ENCODE measurements around the gene ABTB2.

ABTB2 gene

DNA sequence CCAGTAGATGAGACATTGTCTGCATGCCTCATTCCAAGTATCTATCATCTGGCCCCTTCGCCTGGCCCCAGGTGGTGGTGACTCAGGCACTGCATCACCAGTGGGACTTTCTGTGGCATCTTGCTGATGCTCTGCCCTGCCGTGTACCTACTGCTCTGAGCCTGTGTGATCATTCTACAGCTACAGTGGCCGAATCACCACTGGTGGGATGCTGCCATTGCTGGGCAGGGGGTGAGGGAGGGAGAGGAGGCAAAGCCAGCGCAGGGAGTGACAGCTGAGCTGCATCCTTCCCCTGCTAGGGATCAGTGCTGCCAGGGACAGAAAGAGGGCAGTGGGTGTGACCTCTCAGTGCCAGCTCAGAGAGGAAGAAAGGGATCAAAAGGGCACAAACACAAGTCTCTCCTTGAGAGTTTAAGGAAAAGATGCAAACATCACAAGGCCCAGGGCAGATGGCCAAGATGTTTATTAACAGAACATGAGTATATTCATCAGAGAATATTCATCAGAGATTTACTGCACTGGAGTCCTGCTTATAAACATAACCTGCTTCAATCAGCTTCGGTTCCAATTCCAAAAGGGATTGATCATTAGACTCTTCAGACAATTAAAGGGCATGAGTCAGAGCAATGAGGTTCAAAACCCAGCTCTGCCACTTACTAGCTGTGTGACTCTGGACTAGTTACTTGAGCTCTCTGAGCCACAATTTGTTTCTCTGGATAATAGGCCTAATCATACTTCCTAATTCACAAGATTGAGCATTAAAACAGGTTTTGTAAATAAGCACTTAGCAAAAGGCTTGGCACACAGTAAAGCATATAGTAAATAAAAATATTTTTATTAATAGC lies 142.6 kb downstream of the ABTB2 start:
- TF ChIP-seq, protein P1, sequence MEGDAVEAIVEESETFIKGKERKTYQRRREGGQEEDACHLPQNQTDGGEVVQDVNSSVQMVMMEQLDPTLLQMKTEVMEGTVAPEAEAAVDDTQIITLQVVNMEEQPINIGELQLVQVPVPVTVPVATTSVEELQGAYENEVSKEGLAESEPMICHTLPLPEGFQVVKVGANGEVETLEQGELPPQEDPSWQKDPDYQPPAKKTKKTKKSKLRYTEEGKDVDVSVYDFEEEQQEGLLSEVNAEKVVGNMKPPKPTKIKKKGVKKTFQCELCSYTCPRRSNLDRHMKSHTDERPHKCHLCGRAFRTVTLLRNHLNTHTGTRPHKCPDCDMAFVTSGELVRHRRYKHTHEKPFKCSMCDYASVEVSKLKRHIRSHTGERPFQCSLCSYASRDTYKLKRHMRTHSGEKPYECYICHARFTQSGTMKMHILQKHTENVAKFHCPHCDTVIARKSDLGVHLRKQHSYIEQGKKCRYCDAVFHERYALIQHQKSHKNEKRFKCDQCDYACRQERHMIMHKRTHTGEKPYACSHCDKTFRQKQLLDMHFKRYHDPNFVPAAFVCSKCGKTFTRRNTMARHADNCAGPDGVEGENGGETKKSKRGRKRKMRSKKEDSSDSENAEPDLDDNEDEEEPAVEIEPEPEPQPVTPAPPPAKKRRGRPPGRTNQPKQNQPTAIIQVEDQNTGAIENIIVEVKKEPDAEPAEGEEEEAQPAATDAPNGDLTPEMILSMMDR (IDR thresholded peaks at IDR 0.05; ENCODE audit: control extremely low read depth, extremely low read depth, low read depth, missing control alignments), result no peak
- CTCF ChIA-PET, result interaction anchor here (1.0 to 1.8 kb wide), 3 partner anchors 11 to 41 kb away, joined by 3 to 6 read pairs (median 4); no protein-coding TSS in a partner anchor
- POLR2A ChIA-PET, result no interaction called here
- no peak for DNase-seq (ENCODE audit: extremely low spot score)

DNA sequence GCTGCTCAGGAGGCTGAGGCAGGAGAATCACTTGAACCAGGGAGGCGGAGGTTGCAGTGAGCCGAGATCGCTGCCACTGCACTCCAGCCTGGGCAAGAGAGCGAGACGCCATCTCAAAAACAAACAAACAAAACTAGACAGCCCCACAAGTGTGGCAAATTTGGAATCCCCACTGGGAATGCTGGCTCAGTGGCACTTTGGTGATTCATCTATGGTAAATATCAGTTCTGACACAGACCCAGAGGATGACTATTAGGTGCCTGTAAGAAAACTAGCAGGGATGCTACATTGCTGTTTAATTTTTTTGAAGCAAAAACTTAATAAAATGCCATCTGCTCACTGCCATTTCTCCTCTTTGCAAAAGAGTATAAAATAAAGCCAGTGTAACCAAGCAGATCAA lies 144.4 kb downstream of the ABTB2 start:
- no peak for DNase-seq (ENCODE audit: extremely low spot score)
- TF ChIP-seq, protein P1 (IDR thresholded peaks at IDR 0.05; ENCODE audit: control extremely low read depth, extremely low read depth, low read depth, missing control alignments), result no peak
- POLR2A ChIA-PET, result no interaction called here
- CTCF ChIA-PET, result no interaction called here

DNA sequence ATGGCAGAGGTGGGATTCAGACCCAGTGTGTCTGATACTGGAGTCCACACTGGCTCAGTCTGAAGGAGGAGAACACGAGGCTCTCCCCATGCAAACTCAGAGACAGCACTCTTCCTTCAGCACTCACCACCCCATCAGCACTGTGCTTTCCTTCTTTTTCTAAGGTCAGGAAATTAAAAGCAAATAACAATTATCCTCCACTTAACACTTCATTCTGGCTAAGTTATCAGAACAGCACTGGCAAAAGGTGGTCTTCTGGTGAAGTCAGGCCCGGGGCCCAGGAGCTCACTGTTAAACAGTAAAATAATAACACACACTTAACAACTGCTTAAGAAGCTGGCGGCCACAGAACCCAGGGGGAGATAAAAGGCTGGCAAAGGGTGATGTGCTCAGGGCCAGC lies 145.2 kb downstream of the ABTB2 start:
- DNase-seq (ENCODE audit: extremely low spot score), result no peak
- POLR2A ChIA-PET, result no interaction called here
- TF ChIP-seq, protein P1 (IDR thresholded peaks at IDR 0.05; ENCODE audit: control extremely low read depth, extremely low read depth, low read depth, missing control alignments), result no peak
- CTCF ChIA-PET, result no interaction called here

DNA sequence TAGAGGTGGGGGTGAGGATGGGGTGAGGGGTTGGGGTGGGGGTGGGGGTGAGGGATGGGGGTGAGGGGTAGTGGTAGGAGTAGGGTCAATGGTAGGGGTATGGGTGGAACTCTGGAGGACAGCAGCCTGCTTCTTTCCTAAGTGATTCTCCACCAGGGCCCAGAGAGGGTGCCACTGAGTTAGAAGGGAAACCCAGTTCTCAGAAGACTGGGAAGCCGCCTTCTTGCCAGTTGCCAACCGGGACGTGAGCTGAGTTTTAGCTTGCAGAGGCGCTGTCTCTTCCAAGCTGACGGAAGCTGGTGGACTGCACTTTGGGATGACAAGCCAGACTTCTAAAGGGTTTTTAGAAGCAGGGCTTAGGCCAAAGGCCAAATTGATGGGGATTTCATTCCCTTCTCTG lies 148.0 kb downstream of the ABTB2 start:
- POLR2A ChIA-PET, result no interaction called here
- CTCF ChIA-PET, result interaction anchor here (1.0 kb wide), 1 partner anchor 44 kb away, joined by 3 read pairs; no protein-coding TSS in a partner anchor
- TF ChIP-seq, protein P1 (IDR thresholded peaks at IDR 0.05; ENCODE audit: control extremely low read depth, extremely low read depth, low read depth, missing control alignments), result no peak
- DNase-seq (ENCODE audit: extremely low spot score), result no peak

DNA sequence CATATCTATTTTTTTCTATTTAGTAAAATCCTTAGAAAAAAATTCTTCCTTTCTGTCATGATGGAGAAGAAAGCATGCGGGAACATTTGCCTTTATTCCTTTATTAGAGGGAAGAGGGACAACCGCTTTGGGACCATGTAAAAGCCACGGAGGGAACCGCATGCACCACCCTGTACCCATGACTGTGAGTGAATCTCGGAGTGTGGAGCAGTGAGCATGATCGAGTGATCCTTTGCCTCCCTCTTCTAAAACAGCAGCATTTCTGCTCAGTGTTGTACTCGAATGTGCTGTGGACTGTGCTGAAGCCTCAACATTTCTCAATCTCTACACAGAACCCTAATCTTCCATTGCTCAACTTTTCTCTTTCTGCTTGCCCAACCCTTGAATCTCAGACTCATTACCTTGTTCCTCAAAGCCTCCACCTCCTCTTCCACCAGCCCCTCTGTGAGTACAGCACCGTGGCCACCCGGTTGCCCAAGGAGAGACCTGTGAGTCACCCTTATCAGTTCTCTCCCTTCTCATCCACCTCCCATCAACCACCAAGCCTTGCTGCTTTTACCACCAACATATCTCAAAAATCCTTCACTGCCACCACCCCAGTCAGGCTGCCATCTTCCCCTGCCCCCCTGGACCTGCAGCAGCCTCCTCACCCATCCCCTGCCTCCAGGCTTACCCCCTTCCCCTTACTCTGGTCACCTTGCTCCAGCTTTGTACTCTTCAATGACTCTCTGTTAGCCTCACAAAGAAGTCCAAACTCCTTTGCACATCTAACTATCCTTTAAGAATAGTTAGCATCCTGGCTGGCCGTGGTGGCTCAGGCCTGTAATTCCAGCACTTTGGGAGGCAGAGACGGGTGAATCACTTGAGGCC lies 149.3 kb downstream of the ABTB2 start:
- POLR2A ChIA-PET, result no interaction called here
- DNase-seq (ENCODE audit: extremely low spot score), result no peak
- CTCF ChIA-PET, result interaction anchor here (1.4 to 2.2 kb wide), 2 partner anchors 12 kb away, joined by 3 to 9 read pairs; no protein-coding TSS in a partner anchor

More for the DNA sequence above, 149.3 kb downstream of the ABTB2 start:
- TF ChIP-seq, protein P1 (IDR thresholded peaks at IDR 0.05; ENCODE audit: control extremely low read depth, extremely low read depth, low read depth, missing control alignments), result no peak
